MCF 10A (cell line): ENCODE data around the gene CCNQ. TPM values are rescaled to one million over a fixed set of nuclear protein-coding genes. Genes with fewer than 3 reads are reported as not detected.

ENCODE experiments used
- BruUV-seq: library from RNA; stranded (reverse); fragments of 400-500 nt; replicated peaks from 2 replicates; lab custom pipeline; 2021; lab: Mats Ljungman, UMichigan
- CTCF ChIA-PET: fragments of 300-600 bp; sonication (Branson Sonifier 250); formaldehyde crosslinking; extraction: SDS; loops from one replicate; lab custom pipeline; 2021; ENCODE audit warnings: antibody characterized with exemption, inconsistent platforms; lab: Yijun Ruan, JAX
- POLR2A ChIA-PET: fragments of 300-600, 350-650 bp; sonication (Branson Sonifier 250); formaldehyde crosslinking; extraction: SDS; loops from one replicate; lab custom pipeline; 2020; ENCODE audit warnings: antibody characterized with exemption, inconsistent platforms; lab: Yijun Ruan, JAX
- DNase-seq: peaks from one replicate; pipeline ENCODE4 v3.0.0-alpha.2; 2018; ENCODE audit not compliant: unreplicated experiment
- H3K27ac Mint-ChIP-seq: one replicate; pipeline ENCODE4 v1.8.0; 2022; ENCODE audit warnings: mild to moderate bottlenecking, low read depth, mixed read lengths; ENCODE audit not compliant: unreplicated experiment
- H3K27me3 Mint-ChIP-seq: one replicate; pipeline ENCODE4 v1.8.0; 2022; ENCODE audit warnings: mixed read lengths; ENCODE audit not compliant: insufficient read depth, unreplicated experiment
- H3K36me3 Mint-ChIP-seq: one replicate; pipeline ENCODE4 v1.8.0; 2022; ENCODE audit warnings: mild to moderate bottlenecking, moderate library complexity, mixed read lengths; ENCODE audit not compliant: insufficient read depth, unreplicated experiment
- H3K4me1 Mint-ChIP-seq: one replicate; pipeline ENCODE4 v1.8.0; 2022; ENCODE audit warnings: mixed read lengths; ENCODE audit not compliant: insufficient read depth, unreplicated experiment
- H3K4me3 Mint-ChIP-seq: one replicate; pipeline ENCODE4 v1.8.0; 2022; ENCODE audit warnings: mild to moderate bottlenecking, moderate library complexity, mixed read lengths; ENCODE audit not compliant: unreplicated experiment
- H3K9me3 Mint-ChIP-seq: one replicate; pipeline ENCODE4 v1.8.0; 2022; ENCODE audit warnings: mixed read lengths; ENCODE audit not compliant: unreplicated experiment
- CTCF ChIP-seq: fragments of 200-600 bp; IDR thresholded peaks from one replicate; pipeline ENCODE4 v1.8.0; 2022; ENCODE audit warnings: antibody characterized with exemption, mild to moderate bottlenecking; ENCODE audit not compliant: unreplicated experiment
- intact Hi-C: fragments of 100-400 bp; cut with micrococcal nuclease; formaldehyde crosslinking; loops from 2 replicates; pipeline ENCODE4 v1.14.1; 2022
- total RNA-seq: library from RNA; stranded (reverse); gene quantifications from 2 replicates; pipeline ENCODE4 v1.2.3, GENCODE V29; 2022

CCNQ gene
- total RNA-seq, 1 experiment from 2014 or later = 21.7 TPM

GRCh38 chrX:153631346-153631745 lies 32.4 kb upstream of the CCNQ start:
- Mint-ChIP-seq H3K9me3 (peaks cover 11% of the 10 kb centered on the region), H3K4me3 (no peak overlapping the region), H3K27ac (no peak overlapping the region), H3K4me1 (no peaks in the 10 kb centered on the region), H3K36me3 (no peaks in the 10 kb centered on the region), H3K27me3 (peaks cover 44% of the 10 kb centered on the region)
- POLR2A ChIA-PET = no interaction called here
- CTCF ChIA-PET = interaction anchor here (1.0 to 1.4 kb wide), 2 partner anchors 11 to 14 kb away, joined by 4 to 5 read pairs; no protein-coding TSS in a partner anchor
- no peak for DNase-seq
- no peak for TF ChIP-seq CTCF
- intact Hi-C loops = no loop called here
- BruUV-seq = no TSS peak

- H3K4me3 Mint-ChIP-seq = no peak overlapping the region
- CTCF ChIA-PET = interaction anchor here (0.6 kb wide), 1 partner anchor 72 kb away, joined by 3 read pairs; no protein-coding TSS in a partner anchor
- no peak overlapping the region for H3K27ac Mint-ChIP-seq
- no peak for DNase-seq
- POLR2A ChIA-PET = no interaction called here
- intact Hi-C loops = no loop called here
- H3K4me1 Mint-ChIP-seq = no peaks in the 10 kb centered on the region
- BruUV-seq = no TSS peak
- no peak for TF ChIP-seq CTCF
- H3K36me3 Mint-ChIP-seq = peaks cover 6% of the 10 kb centered on the region
- H3K27me3 Mint-ChIP-seq = peaks cover 29% of the 10 kb centered on the region
- H3K9me3 Mint-ChIP-seq = peaks cover 11% of the 10 kb centered on the region
These were observed 29.7 kb upstream of the CCNQ start for GRCh38 chrX:153628665-153629064.

- CTCF ChIA-PET = interaction anchor here (0.6 kb wide), 1 partner anchor 72 kb away, joined by 3 read pairs; no protein-coding TSS in a partner anchor
- POLR2A ChIA-PET = no interaction called here
- Mint-ChIP-seq H3K4me3 (no peak overlapping the region), H3K36me3 (peaks cover 6% of the 10 kb centered on the region), H3K27ac (no peak overlapping the region), H3K4me1 (no peaks in the 10 kb centered on the region), H3K9me3 (peaks cover 11% of the 10 kb centered on the region), H3K27me3 (peaks cover 29% of the 10 kb centered on the region)
- intact Hi-C loops = no loop called here
- no TSS peak for BruUV-seq
- no peak for DNase-seq
- TF ChIP-seq CTCF = no peak
These were observed 29.2 kb upstream of the CCNQ start for GRCh38 chrX:153628129-153628528.

- POLR2A ChIA-PET = no interaction called here
- intact Hi-C loops = no loop called here
- CTCF ChIA-PET = no interaction called here
- no peaks in the 10 kb centered on the region for H3K4me1 Mint-ChIP-seq
- peaks cover 32% of the 10 kb centered on the region for H3K27me3 Mint-ChIP-seq
- peaks cover 11% of the 10 kb centered on the region for H3K9me3 Mint-ChIP-seq
- no peak overlapping the region for H3K27ac Mint-ChIP-seq
- no peak for DNase-seq
- H3K36me3 Mint-ChIP-seq = peaks cover 6% of the 10 kb centered on the region
- H3K4me3 Mint-ChIP-seq = no peak overlapping the region
- no TSS peak for BruUV-seq
- no peak for TF ChIP-seq CTCF
These were observed 28.8 kb upstream of the CCNQ start for GRCh38 chrX:153627675-153628111.
